Smooth muscle cell (in vitro differentiated cells): Measurements from ENCODE around the gene FLII. TPM values are rescaled to one million over a fixed set of nuclear protein-coding genes. Genes with fewer than 3 reads are reported as not detected.

Source experiments
- DNase-seq: peaks from one replicate; lab custom pipeline; 2025; ENCODE audit not compliant: unreplicated experiment; lab: John Stamatoyannopoulos, UW
- H2AFZ ChIP-seq: fragments of 200-600 bp; sonication (generic); 2 replicates; pipeline ENCODE4 v1.6.0; 2016; ENCODE audit warnings: antibody characterized with exemption, low read depth, mild to moderate bottlenecking
- H3F3A ChIP-seq: fragments of 200-600 bp; sonication (generic); 2 replicates; pipeline ENCODE4 v1.6.0; 2017; ENCODE audit warnings: antibody characterized with exemption, low read depth
- H3K27ac ChIP-seq: fragments of 200-600 bp; sonication (generic); 2 replicates; pipeline ENCODE4 v1.5.1; 2016; ENCODE audit warnings: low read depth, mild to moderate bottlenecking
- H3K27me3 ChIP-seq: fragments of 200-600 bp; sonication (generic); 2 replicates; pipeline ENCODE4 v1.6.1; 2016; ENCODE audit warnings: low read depth, mild to moderate bottlenecking
- H3K36me3 ChIP-seq: fragments of 200-600 bp; sonication (generic); 2 replicates; pipeline ENCODE4 v1.5.1; 2016; ENCODE audit warnings: low read depth
- H3K4me1 ChIP-seq: fragments of 200-600 bp; sonication (generic); 2 replicates; pipeline ENCODE4 v1.5.1; 2016; ENCODE audit warnings: low read depth
- H3K4me2 ChIP-seq: fragments of 200-600 bp; sonication (generic); 2 replicates; pipeline ENCODE4 v1.6.0; 2016; ENCODE audit warnings: mild to moderate bottlenecking
- H3K4me3 ChIP-seq: fragments of 200-600 bp; sonication (generic); 2 replicates; pipeline ENCODE4 v1.5.1; 2016; ENCODE audit warnings: mild to moderate bottlenecking
- H3K79me2 ChIP-seq: fragments of 200-600 bp; sonication (generic); 2 replicates; pipeline ENCODE4 v1.6.0; 2016; ENCODE audit warnings: low read depth, mild to moderate bottlenecking
- H3K9ac ChIP-seq: fragments of 200-600 bp; sonication (generic); 2 replicates; pipeline ENCODE4 v1.6.0; 2016; ENCODE audit warnings: low read depth
- H3K9me3 ChIP-seq: fragments of 200-600 bp; sonication (generic); replicated peaks from 2 replicates; pipeline ENCODE4 v1.5.1; 2016; ENCODE audit warnings: low read depth
- H4K20me1 ChIP-seq: fragments of 200-600 bp; sonication (generic); 2 replicates; pipeline ENCODE4 v1.6.0; 2016; ENCODE audit warnings: low read depth
- WGBS: methylation state at CpG from one replicate; pipeline ENCODE4 v1.1.7; 2016; ENCODE audit warnings: low lambda C conversion rate; 5-methylcytosine and 5-hydroxymethylcytosine counted together
- polyA plus RNA-seq: library from polyadenylated mRNA; unstranded; fragments of >200 nt; fragmentation: Nextera tagmentation; extraction: Ambion mirVana; gene quantifications from 2 replicates; pipeline ENCODE4 v1.2.1, GENCODE V29; 2016
- total RNA-seq: library from RNA; depleted of rRNA; stranded (reverse); fragments of >200 nt; gene quantifications from 2 replicates; pipeline ENCODE4 v1.2.3, GENCODE V29; 2014
- TF ChIP-seq, protein P1 (sequence below): fragments of 200-600 bp; sonication (generic); IDR thresholded peaks from 2 replicates; pipeline ENCODE4 v1.5.1; 2017; ENCODE audit warnings: borderline replicate concordance, mild to moderate bottlenecking, antibody characterized with exemption; ENCODE audit not compliant: insufficient read depth, poor library complexity, severe bottlenecking

Gene FLII
- total and polyA plus RNA-seq, 2 experiments from 2014 or later, result 132 to 188 TPM

GRCh38 chr17:18280766-18281371, 22.3 kb upstream of the FLII start:
- 72% methylated on average over 5 of the region's 5 CpGs for WGBS
- H3K27me3 ChIP-seq, result no peaks in the 10 kb centered on the region
- H2AFZ ChIP-seq, result no peak overlapping the region
- peaks cover 9% of the 10 kb centered on the region for H4K20me1 ChIP-seq
- no peaks in the 10 kb centered on the region for H3K79me2 ChIP-seq
- H3F3A ChIP-seq, result peaks cover 3% of the 10 kb centered on the region
- TF ChIP-seq, protein P1, sequence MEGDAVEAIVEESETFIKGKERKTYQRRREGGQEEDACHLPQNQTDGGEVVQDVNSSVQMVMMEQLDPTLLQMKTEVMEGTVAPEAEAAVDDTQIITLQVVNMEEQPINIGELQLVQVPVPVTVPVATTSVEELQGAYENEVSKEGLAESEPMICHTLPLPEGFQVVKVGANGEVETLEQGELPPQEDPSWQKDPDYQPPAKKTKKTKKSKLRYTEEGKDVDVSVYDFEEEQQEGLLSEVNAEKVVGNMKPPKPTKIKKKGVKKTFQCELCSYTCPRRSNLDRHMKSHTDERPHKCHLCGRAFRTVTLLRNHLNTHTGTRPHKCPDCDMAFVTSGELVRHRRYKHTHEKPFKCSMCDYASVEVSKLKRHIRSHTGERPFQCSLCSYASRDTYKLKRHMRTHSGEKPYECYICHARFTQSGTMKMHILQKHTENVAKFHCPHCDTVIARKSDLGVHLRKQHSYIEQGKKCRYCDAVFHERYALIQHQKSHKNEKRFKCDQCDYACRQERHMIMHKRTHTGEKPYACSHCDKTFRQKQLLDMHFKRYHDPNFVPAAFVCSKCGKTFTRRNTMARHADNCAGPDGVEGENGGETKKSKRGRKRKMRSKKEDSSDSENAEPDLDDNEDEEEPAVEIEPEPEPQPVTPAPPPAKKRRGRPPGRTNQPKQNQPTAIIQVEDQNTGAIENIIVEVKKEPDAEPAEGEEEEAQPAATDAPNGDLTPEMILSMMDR, result no peak
- no peak overlapping the region for H3K4me2 ChIP-seq
- H3K9ac ChIP-seq, result no peak overlapping the region
- no peak overlapping the region for H3K4me3 ChIP-seq
- H3K27ac ChIP-seq, result no peak overlapping the region
- H3K9me3 ChIP-seq, result no peaks in the 10 kb centered on the region
- no peak for DNase-seq
- peaks cover 4% of the 10 kb centered on the region for H3K36me3 ChIP-seq
- H3K4me1 ChIP-seq, result no peaks in the 10 kb centered on the region

GRCh38 chr17:18280249-18280648, 21.7 kb upstream of the FLII start:
- Histone ChIP-seq H3K79me2 (no peaks in the 10 kb centered on the region), H3K9ac (no peak overlapping the region), H3K9me3 (no peaks in the 10 kb centered on the region), H3K27me3 (no peaks in the 10 kb centered on the region), H2AFZ (no peak overlapping the region), H4K20me1 (peaks cover 9% of the 10 kb centered on the region), H3F3A (peaks cover 3% of the 10 kb centered on the region), H3K4me1 (no peaks in the 10 kb centered on the region), H3K4me3 (no peak overlapping the region), H3K27ac (no peak overlapping the region), H3K4me2 (no peak overlapping the region), H3K36me3 (peaks cover 4% of the 10 kb centered on the region)
- no peak for DNase-seq
- TF ChIP-seq, protein P1, result no peak
- WGBS, result 98% methylated on average over 4 of the region's 4 CpGs

- no peak overlapping the region for H3K4me3 ChIP-seq
- no peaks in the 10 kb centered on the region for H3K9me3 ChIP-seq
- WGBS, result 59% methylated on average over 3 of the region's 3 CpGs
- H2AFZ ChIP-seq, result no peak overlapping the region
- no peak for DNase-seq
- H3K4me1 ChIP-seq, result no peaks in the 10 kb centered on the region
- H3K4me2 ChIP-seq, result no peak overlapping the region
- TF ChIP-seq, protein P1, result no peak
- H3K27me3 ChIP-seq, result no peaks in the 10 kb centered on the region
- H3K27ac ChIP-seq, result peak overlapping the region; percentile 49
- H4K20me1 ChIP-seq, result peaks cover 9% of the 10 kb centered on the region
- H3K36me3 ChIP-seq, result peaks cover 4% of the 10 kb centered on the region
- H3K9ac ChIP-seq, result no peak overlapping the region
- no peaks in the 10 kb centered on the region for H3K79me2 ChIP-seq
- H3F3A ChIP-seq, result peaks cover 3% of the 10 kb centered on the region
Observed at GRCh38 chr17:18278867-18279266, 20.3 kb upstream of the FLII start.

DNA sequence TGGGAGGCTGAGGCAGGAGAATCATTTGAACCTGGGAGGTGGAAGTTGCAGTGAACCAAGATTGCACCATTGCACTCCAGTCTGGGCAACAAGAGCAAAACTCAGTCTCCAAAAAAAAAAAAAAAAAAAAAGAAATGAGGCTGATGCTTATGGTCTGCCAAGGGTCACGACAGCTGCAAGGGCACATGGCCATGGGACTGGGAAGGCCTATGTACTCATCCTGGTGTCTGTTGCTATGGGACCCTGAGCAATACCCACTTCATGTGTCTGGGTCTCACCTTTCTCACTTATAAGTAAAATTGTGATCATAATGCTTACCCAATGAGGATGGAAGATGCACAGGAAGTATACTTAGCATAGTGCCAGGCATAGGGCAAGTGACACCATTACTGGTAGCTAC, 18.5 kb upstream of the FLII start:
- DNase-seq, result no peak
- TF ChIP-seq, protein P1, result no peak
- whole genome bisulfite sequencing, result 100% methylated on average over 1 of the region's 1 CpG
- Histone ChIP-seq H3F3A (peaks cover 5% of the 10 kb centered on the region), H3K79me2 (no peaks in the 10 kb centered on the region), H3K4me3 (no peak overlapping the region), H4K20me1 (peaks cover 9% of the 10 kb centered on the region), H3K9ac (no peak overlapping the region), H3K9me3 (no peaks in the 10 kb centered on the region), H3K4me2 (no peak overlapping the region), H3K27ac (no peak overlapping the region), H3K27me3 (no peaks in the 10 kb centered on the region), H3K36me3 (peaks cover 4% of the 10 kb centered on the region), H3K4me1 (no peaks in the 10 kb centered on the region), H2AFZ (no peak overlapping the region)
